ENCODE measurements around the gene ADH1A. TPM values are rescaled to one million over a fixed set of nuclear protein-coding genes. Genes with fewer than 3 reads are reported as not detected.

ADH1A gene
- total and polyA plus RNA-seq, 2 experiments from 2014 or later: 26.6 to 39.0 TPM

GRCh38 chr4:99317354-99317753 is 26.6 kb upstream of the ADH1A start:
- H3K4me3 ChIP-seq: no peak overlapping the region
- no peak overlapping the region for H3K27ac ChIP-seq
- 97% methylated on average over 3 of the region's 3 CpGs for WGBS (ENCODE audit: low lambda C conversion rate, missing lambda C conversion rate)

GRCh38 chr4:99315839-99316238 is 25.1 kb upstream of the ADH1A start:
- WGBS (ENCODE audit: low lambda C conversion rate, missing lambda C conversion rate): 83% methylated on average over 6 of the region's 6 CpGs
- no peaks in the 10 kb centered on the region for H3K36me3 ChIP-seq (replicated peaks; ENCODE audit: insufficient read depth, low read depth)
- no peak overlapping the region for H3K4me3 ChIP-seq
- H3K27me3 ChIP-seq: no peaks in the 10 kb centered on the region
- no peaks in the 10 kb centered on the region for H3K79me2 ChIP-seq
- H2AFZ ChIP-seq: no peak overlapping the region
- no peak overlapping the region for H3K27ac ChIP-seq
- no peaks in the 10 kb centered on the region for H3K9me2 ChIP-seq (replicated peaks; ENCODE audit: insufficient read depth)
- no peaks in the 10 kb centered on the region for H3K4me1 ChIP-seq (ENCODE audit: insufficient read depth)
- H3K9me3 ChIP-seq (ENCODE audit: low read depth): no peaks in the 10 kb centered on the region
- DNase-seq (ENCODE audit: low spot score): no peak
- TF ChIP-seq EZH2 (IDR thresholded peaks at IDR 0.05; ENCODE audit: borderline replicate concordance): no peak
- TF ChIP-seq CTCF (IDR thresholded peaks at IDR 0.05; ENCODE audit: poor library complexity): no peak
- TF ChIP-seq EZH2phosphoT487 (IDR thresholded peaks at IDR 0.05; ENCODE audit: low read depth, severe bottlenecking, unreplicated experiment): no peak
- no peak overlapping the region for H3K4me2 ChIP-seq
- no peaks in the 10 kb centered on the region for H4K20me1 ChIP-seq (ENCODE audit: insufficient read depth, poor library complexity, severe bottlenecking)

More at GRCh38 chr4:99317354-99317753, 26.6 kb upstream of the ADH1A start:
- no peak overlapping the region for H3K4me2 ChIP-seq
- TF ChIP-seq EZH2phosphoT487 (IDR thresholded peaks at IDR 0.05; ENCODE audit: low read depth, severe bottlenecking, unreplicated experiment) (no peak), CTCF (IDR thresholded peaks at IDR 0.05; ENCODE audit: poor library complexity) (no peak), EZH2 (IDR thresholded peaks at IDR 0.05; ENCODE audit: borderline replicate concordance) (no peak)
- H3K27me3 ChIP-seq: no peaks in the 10 kb centered on the region
- DNase-seq (ENCODE audit: low spot score): no peak
- no peaks in the 10 kb centered on the region for H3K9me2 ChIP-seq (replicated peaks; ENCODE audit: insufficient read depth)
- no peaks in the 10 kb centered on the region for H4K20me1 ChIP-seq (ENCODE audit: insufficient read depth, poor library complexity, severe bottlenecking)
- H3K36me3 ChIP-seq (replicated peaks; ENCODE audit: insufficient read depth, low read depth): no peaks in the 10 kb centered on the region
- H3K9me3 ChIP-seq (ENCODE audit: low read depth): no peaks in the 10 kb centered on the region
- no peak overlapping the region for H2AFZ ChIP-seq
- H3K79me2 ChIP-seq: no peaks in the 10 kb centered on the region
- no peaks in the 10 kb centered on the region for H3K4me1 ChIP-seq (ENCODE audit: insufficient read depth)

GRCh38 chr4:99314211-99314610 is 23.4 kb upstream of the ADH1A start:
- Histone ChIP-seq H3K79me2 (no peaks in the 10 kb centered on the region), H3K36me3 (replicated peaks; ENCODE audit: insufficient read depth, low read depth) (no peaks in the 10 kb centered on the region), H3K9me2 (replicated peaks; ENCODE audit: insufficient read depth) (no peaks in the 10 kb centered on the region), H3K4me1 (ENCODE audit: insufficient read depth) (no peaks in the 10 kb centered on the region), H3K27me3 (no peaks in the 10 kb centered on the region), H3K4me3 (no peak overlapping the region), H3K4me2 (no peak overlapping the region), H3K9me3 (ENCODE audit: low read depth) (no peaks in the 10 kb centered on the region), H2AFZ (no peak overlapping the region), H4K20me1 (ENCODE audit: insufficient read depth, poor library complexity, severe bottlenecking) (no peaks in the 10 kb centered on the region), H3K27ac (no peak overlapping the region)
- 78% methylated on average over 1 of the region's 1 CpG for WGBS (ENCODE audit: low lambda C conversion rate, missing lambda C conversion rate)
- DNase-seq (ENCODE audit: low spot score): no peak
- TF ChIP-seq CTCF (IDR thresholded peaks at IDR 0.05; ENCODE audit: poor library complexity) (no peak), EZH2 (IDR thresholded peaks at IDR 0.05; ENCODE audit: borderline replicate concordance) (no peak), EZH2phosphoT487 (IDR thresholded peaks at IDR 0.05; ENCODE audit: low read depth, severe bottlenecking, unreplicated experiment) (no peak)

GRCh38 chr4:99310389-99310788 is 19.6 kb upstream of the ADH1A start:
- H2AFZ ChIP-seq: no peak overlapping the region
- no peaks in the 10 kb centered on the region for H3K9me2 ChIP-seq (replicated peaks; ENCODE audit: insufficient read depth)
- no peak overlapping the region for H3K4me3 ChIP-seq
- H3K4me1 ChIP-seq (ENCODE audit: insufficient read depth): no peaks in the 10 kb centered on the region
- H3K36me3 ChIP-seq (replicated peaks; ENCODE audit: insufficient read depth, low read depth): no peaks in the 10 kb centered on the region
- H3K27ac ChIP-seq: no peak overlapping the region
- H3K9me3 ChIP-seq (ENCODE audit: low read depth): no peaks in the 10 kb centered on the region
- no peaks in the 10 kb centered on the region for H4K20me1 ChIP-seq (ENCODE audit: insufficient read depth, poor library complexity, severe bottlenecking)
- no peaks in the 10 kb centered on the region for H3K79me2 ChIP-seq
- WGBS (ENCODE audit: low lambda C conversion rate, missing lambda C conversion rate): 74% methylated on average over 2 of the region's 2 CpGs
- TF ChIP-seq EZH2 (IDR thresholded peaks at IDR 0.05; ENCODE audit: borderline replicate concordance): no peak
- no peak overlapping the region for H3K4me2 ChIP-seq
- H3K27me3 ChIP-seq: no peaks in the 10 kb centered on the region
- DNase-seq (ENCODE audit: low spot score): no peak

Measured in hepatocyte (in vitro differentiated cells).